HG02798 (cell line): ENCODE data around the gene UXS1.

Experiments used
- ATAC-seq: cut with Tn5 transposase; IDR thresholded peaks from one replicate; pipeline ENCODE4 v1.9.1; 2021; ENCODE audit warnings: mild to moderate bottlenecking; ENCODE audit not compliant: unreplicated experiment, poor library complexity

UXS1 gene

GRCh38 chr2:106095478-106096298 lies 98.4 kb downstream of the UXS1 start:
- no peak for ATAC-seq

- no peak for ATAC-seq
Measured at GRCh38 chr2:106094131-106094841, 99.8 kb downstream of the UXS1 start.

GRCh38 chr2:106090916-106091618 lies 103.0 kb downstream of the UXS1 start:
- no peak for ATAC-seq

- ATAC-seq: no peak
Measured at GRCh38 chr2:106089611-106090010, 104.5 kb downstream of the UXS1 start.

GRCh38 chr2:106085181-106085940 lies 108.7 kb downstream of the UXS1 start:
- ATAC-seq: no peak

GRCh38 chr2:106080959-106081358 lies 113.1 kb downstream of the UXS1 start:
- no peak for ATAC-seq

- no peak for ATAC-seq
Measured at GRCh38 chr2:106078096-106078495, 116.0 kb downstream of the UXS1 start.

- ATAC-seq: no peak
Measured at GRCh38 chr2:106076941-106077340, 117.2 kb downstream of the UXS1 start.

- ATAC-seq: no peak
Measured at GRCh38 chr2:106075048-106075447, 119.1 kb downstream of the UXS1 start.

- no peak for ATAC-seq
Measured at GRCh38 chr2:106073678-106074406, 120.3 kb downstream of the UXS1 start.

- no peak for ATAC-seq
Measured at GRCh38 chr2:106070181-106070580, 123.9 kb downstream of the UXS1 start.

- no peak for ATAC-seq
Measured at GRCh38 chr2:106068451-106068850, 125.7 kb downstream of the UXS1 start.

- no peak for ATAC-seq
Measured at GRCh38 chr2:106065983-106066820, 127.9 kb downstream of the UXS1 start.

GRCh38 chr2:106065268-106065982 lies 128.7 kb downstream of the UXS1 start:
- ATAC-seq: no peak

GRCh38 chr2:106063181-106063580 lies 130.9 kb downstream of the UXS1 start:
- ATAC-seq: no peak

- no peak for ATAC-seq
Measured at GRCh38 chr2:106062627-106063026, 131.5 kb downstream of the UXS1 start.

GRCh38 chr2:106061611-106062349 lies 132.3 kb downstream of the UXS1 start:
- no peak for ATAC-seq
